ENCODE measurements around the gene ALPP. TPM values are rescaled to one million over a fixed set of nuclear protein-coding genes. Genes with fewer than 3 reads are reported as not detected.
"Not testable (repeated sequence)": the region's sequence is repeated elsewhere in the genome, so short reads cannot be mapped to it uniquely, and the experiment has no call there.

ALPP gene
- total RNA-seq, 2 experiments from 2014 or later = not detected

- Histone ChIP-seq H3K27ac (ENCODE audit: low read depth, low read length, poor library complexity, severe bottlenecking) (no peak overlapping the region), H3K79me2 (ENCODE audit: insufficient read depth, low read depth, low read length) (no peaks in the 10 kb centered on the region), H3K4me1 (ENCODE audit: insufficient read depth, low read length, poor library complexity, severe bottlenecking) (no peaks in the 10 kb centered on the region), H3K9me3 (ENCODE audit: low read length) (no peaks in the 10 kb centered on the region), H3K4me2 (ENCODE audit: low read length) (no peak overlapping the region), H2AFZ (ENCODE audit: low read length) (no peak overlapping the region), H4K20me1 (ENCODE audit: insufficient read depth, low read length) (no peaks in the 10 kb centered on the region), H3K36me3 (ENCODE audit: insufficient read depth, low read length) (no peaks in the 10 kb centered on the region), H3K4me3 (ENCODE audit: low read depth, low read length, poor library complexity, severe bottlenecking) (no peak overlapping the region), H3K9me2 (ENCODE audit: insufficient read depth, low read length) (no peaks in the 10 kb centered on the region)
- ChIA-PET CTCF (ENCODE audit: unreplicated experiment) (no interaction called here), POLR2A (no interaction called here)
- DNase-seq (ENCODE audit: low spot score) = no peak
- intact Hi-C loops (cut with micrococcal nuclease; ENCODE audit: unreplicated experiment) = no loop called here
- TF ChIP-seq EZH2phosphoT487 (IDR thresholded peaks at IDR 0.05; ENCODE audit: borderline replicate concordance, low read depth, low read length) (no peak), CTCF (conservative IDR thresholded peaks at IDR 0.05; ENCODE audit: low read length) (no peak)
- BruUV-seq (replicated peaks) = no TSS peak
These were observed 4.0 kb downstream of the ALPP start for GRCh38 chr2:232382331-232383225.

- Histone ChIP-seq H3K4me2 (ENCODE audit: low read length) (no peak overlapping the region), H3K4me3 (ENCODE audit: low read depth, low read length, poor library complexity, severe bottlenecking) (no peak overlapping the region), H4K20me1 (ENCODE audit: insufficient read depth, low read length) (no peaks in the 10 kb centered on the region), H3K9me2 (ENCODE audit: insufficient read depth, low read length) (no peaks in the 10 kb centered on the region), H3K9me3 (ENCODE audit: low read length) (no peaks in the 10 kb centered on the region), H3K27ac (ENCODE audit: low read depth, low read length, poor library complexity, severe bottlenecking) (no peak overlapping the region), H2AFZ (ENCODE audit: low read length) (no peak overlapping the region), H3K79me2 (ENCODE audit: insufficient read depth, low read depth, low read length) (no peaks in the 10 kb centered on the region), H3K36me3 (ENCODE audit: insufficient read depth, low read length) (no peaks in the 10 kb centered on the region), H3K4me1 (ENCODE audit: insufficient read depth, low read length, poor library complexity, severe bottlenecking) (no peaks in the 10 kb centered on the region)
- ChIA-PET POLR2A (no interaction called here), CTCF (ENCODE audit: unreplicated experiment) (no interaction called here)
- BruUV-seq (replicated peaks) = no TSS peak
- no peak for TF ChIP-seq CTCF (conservative IDR thresholded peaks at IDR 0.05; ENCODE audit: low read length)
- TF ChIP-seq EZH2phosphoT487 (IDR thresholded peaks at IDR 0.05; ENCODE audit: borderline replicate concordance, low read depth, low read length) = no peak
- no peak for DNase-seq (ENCODE audit: low spot score)
- intact Hi-C loops (cut with micrococcal nuclease; ENCODE audit: unreplicated experiment) = no loop called here
These were observed 5.9 kb downstream of the ALPP start for GRCh38 chr2:232384466-232384865.

GRCh38 chr2:232385058-232385457 is 6.5 kb downstream of the ALPP start:
- DNase-seq (ENCODE audit: low spot score); H2AFZ ChIP-seq (ENCODE audit: low read length); H3K27ac ChIP-seq (ENCODE audit: low read depth, low read length, poor library complexity, severe bottlenecking); intact Hi-C loops (cut with micrococcal nuclease; ENCODE audit: unreplicated experiment); H4K20me1 ChIP-seq (ENCODE audit: insufficient read depth, low read length); CTCF ChIA-PET (ENCODE audit: unreplicated experiment); H3K4me2 ChIP-seq (ENCODE audit: low read length); H3K4me3 ChIP-seq (ENCODE audit: low read depth, low read length, poor library complexity, severe bottlenecking); H3K36me3 ChIP-seq (ENCODE audit: insufficient read depth, low read length); H3K9me2 ChIP-seq (ENCODE audit: insufficient read depth, low read length); POLR2A ChIA-PET; BruUV-seq (replicated peaks); H3K79me2 ChIP-seq (ENCODE audit: insufficient read depth, low read depth, low read length); H3K4me1 ChIP-seq (ENCODE audit: insufficient read depth, low read length, poor library complexity, severe bottlenecking); H3K9me3 ChIP-seq (ENCODE audit: low read length): not testable (repeated sequence)
